Panc1 (cell line): ENCODE data around the gene KRT82. TPM values are rescaled to one million over a fixed set of nuclear protein-coding genes. Genes with fewer than 3 reads are reported as not detected.

Source experiments
- ATAC-seq: fragments of 200-7000 bp; cut with Tn5 transposase; 2 replicates; pipeline ENCODE4 v1.9.1; 2020; ENCODE audit warnings: mild to moderate bottlenecking, moderate library complexity
- BruUV-seq: library from RNA; stranded (reverse); fragments of 400-500 nt; replicated peaks from 2 replicates; lab custom pipeline; 2021; lab: Mats Ljungman, UMichigan
- CTCF ChIA-PET: fragments of 300-600 bp; sonication (Branson Sonifier 250); formaldehyde crosslinking; loops from one replicate; lab custom pipeline; 2022; ENCODE audit warnings: antibody characterized with exemption; lab: Charles Lee
- POLR2A ChIA-PET: fragments of 300-600 bp; sonication (Branson Sonifier 250); formaldehyde crosslinking; loops from one replicate; lab custom pipeline; 2022; ENCODE audit warnings: antibody characterized with exemption; lab: Charles Lee
- DNase-seq: peaks from one replicate; pipeline ENCODE4 v3.0.0-alpha.2; 2010; ENCODE audit warnings: low read depth, low spot score
- H3K27ac ChIP-seq: 2 replicates; pipeline ENCODE4 v1.5.1; 2011; ENCODE audit warnings: mild to moderate bottlenecking, low read length, inconsistent platforms
- H3K27me3 ChIP-seq: fragments of 200-500 bp; sonication (Bioruptor generic); 2 replicates; pipeline ENCODE4 v1.6.0; 2014; ENCODE audit warnings: low read length, inconsistent platforms; ENCODE audit not compliant: control insufficient read depth, insufficient read depth
- H3K36me3 ChIP-seq: fragments of 200-500 bp; sonication (Bioruptor generic); 2 replicates; pipeline ENCODE4 v1.5.1; 2014; ENCODE audit warnings: inconsistent platforms, mild to moderate bottlenecking, low read length, moderate library complexity; ENCODE audit not compliant: control insufficient read depth, insufficient read depth
- H3K4me1 ChIP-seq: 2 replicates; pipeline ENCODE4 v1.5.1; 2011; ENCODE audit warnings: inconsistent platforms, mild to moderate bottlenecking, low read length, moderate library complexity; ENCODE audit not compliant: control insufficient read depth, insufficient read depth
- H3K4me3 ChIP-seq, 2 experiments: 2 replicates each; pipeline ENCODE4 v1.5.1; 2011 to 2012; ENCODE audit warnings: low read depth in 2 of 2, low read length in 2 of 2, mild to moderate bottlenecking in 2 of 2, inconsistent platforms in 1 of 2, moderate library complexity in 1 of 2
- H3K9me3 ChIP-seq: fragments of 200-500 bp; sonication (Bioruptor generic); 2 replicates; pipeline ENCODE4 v1.5.1; 2014; ENCODE audit warnings: low read depth, mild to moderate bottlenecking, inconsistent platforms, low read length, moderate library complexity; ENCODE audit not compliant: control insufficient read depth, insufficient read depth
- POLR2AphosphoS5 ChIP-seq: IDR thresholded peaks from 2 replicates; pipeline ENCODE4 v1.6.1; 2012; ENCODE audit warnings: mild to moderate bottlenecking, low read depth, low read length, moderate library complexity
- SIN3A ChIP-seq: IDR thresholded peaks from 2 replicates; pipeline ENCODE4 v1.6.1; 2012; ENCODE audit warnings: low read depth, mild to moderate bottlenecking, low read length, moderate library complexity, borderline replicate concordance; ENCODE audit not compliant: insufficient read depth
- TCF7L2 ChIP-seq: IDR thresholded peaks from 2 replicates; pipeline ENCODE4 v1.6.1; 2011; ENCODE audit warnings: mild to moderate bottlenecking, low read depth, low read length, inconsistent platforms
- in situ Hi-C: cut with HindIII; loops from 2 replicates; pipeline ENCODE4 v1.10.0; 2016; ENCODE audit warnings: low sequenced_read_pairs, low pct_unique_long_range_greater_than_20kb
- intact Hi-C: fragments of 100-400 bp; cut with micrococcal nuclease; formaldehyde crosslinking; loops from one replicate; pipeline ENCODE4 v1.10.0; 2022; ENCODE audit not compliant: unreplicated experiment
- total RNA-seq: library from RNA; stranded (reverse); gene quantifications from one replicate; pipeline ENCODE4 v1.2.1, GENCODE V29; 2021; ENCODE audit not compliant: unreplicated experiment
- TF ChIP-seq, protein P1 (sequence below): fragments of 450-650 bp; IDR thresholded peaks from 2 replicates; pipeline ENCODE4 v1.5.1; 2017; ENCODE audit warnings: mild to moderate bottlenecking
- TF ChIP-seq, protein P2 (sequence below), 2 experiments: IDR thresholded peaks; 2 replicates each; pipeline ENCODE4 v1.6.1; 2011 to 2012; ENCODE audit warnings: low read depth in 2 of 2, control low read depth in 1 of 2, low read length in 1 of 2, mild to moderate bottlenecking in 1 of 2, moderate library complexity in 1 of 2; ENCODE audit not compliant: insufficient read depth in 1 of 2

KRT82 gene
- total RNA-seq, 1 experiment from 2014 or later = not detected

DNA sequence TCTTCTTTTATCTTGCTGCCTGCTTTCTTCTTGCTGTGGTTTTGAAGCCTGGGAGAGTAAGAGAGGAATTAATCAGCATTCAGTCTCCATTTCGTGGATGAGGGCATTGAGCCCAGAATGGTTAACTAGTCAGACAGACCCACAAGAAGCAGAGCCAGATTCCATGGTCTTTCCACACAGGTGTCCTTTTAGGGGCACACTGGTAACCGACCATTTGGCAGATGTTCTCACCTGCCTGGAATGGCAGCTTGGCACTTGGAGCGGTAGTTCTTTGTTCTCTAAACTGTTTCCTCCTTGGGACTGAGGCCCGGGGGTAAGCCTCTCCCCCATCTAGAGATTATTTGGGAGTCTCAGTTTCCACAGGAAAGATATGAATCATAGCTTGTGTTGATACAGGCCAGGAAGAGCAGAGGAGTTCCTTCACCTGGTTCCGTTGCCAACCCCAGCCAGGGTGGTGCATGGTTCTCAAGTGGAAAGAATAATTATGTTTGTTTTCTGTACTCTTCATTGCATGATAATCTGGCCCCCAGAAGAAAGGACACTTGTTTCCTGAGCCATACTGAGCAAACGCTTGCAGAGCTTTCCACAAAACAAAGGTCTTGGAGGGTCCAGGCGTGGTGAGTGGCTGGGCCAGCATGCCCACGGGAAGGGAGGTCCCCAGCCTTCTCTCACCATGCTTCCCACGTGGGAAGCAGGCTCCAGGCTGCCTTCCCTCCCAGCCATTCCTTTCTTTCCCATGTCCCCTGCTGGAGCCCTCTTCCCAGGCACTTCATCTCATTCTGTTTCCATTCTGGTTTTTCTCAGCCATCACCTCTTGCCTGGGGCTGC, 30.1 kb upstream of the KRT82 start:
- no peak overlapping the region for H3K4me3 ChIP-seq
- TF ChIP-seq POLR2AphosphoS5 (no peak), TCF7L2 (no peak), SIN3A (no peak)
- TF ChIP-seq, protein P1, sequence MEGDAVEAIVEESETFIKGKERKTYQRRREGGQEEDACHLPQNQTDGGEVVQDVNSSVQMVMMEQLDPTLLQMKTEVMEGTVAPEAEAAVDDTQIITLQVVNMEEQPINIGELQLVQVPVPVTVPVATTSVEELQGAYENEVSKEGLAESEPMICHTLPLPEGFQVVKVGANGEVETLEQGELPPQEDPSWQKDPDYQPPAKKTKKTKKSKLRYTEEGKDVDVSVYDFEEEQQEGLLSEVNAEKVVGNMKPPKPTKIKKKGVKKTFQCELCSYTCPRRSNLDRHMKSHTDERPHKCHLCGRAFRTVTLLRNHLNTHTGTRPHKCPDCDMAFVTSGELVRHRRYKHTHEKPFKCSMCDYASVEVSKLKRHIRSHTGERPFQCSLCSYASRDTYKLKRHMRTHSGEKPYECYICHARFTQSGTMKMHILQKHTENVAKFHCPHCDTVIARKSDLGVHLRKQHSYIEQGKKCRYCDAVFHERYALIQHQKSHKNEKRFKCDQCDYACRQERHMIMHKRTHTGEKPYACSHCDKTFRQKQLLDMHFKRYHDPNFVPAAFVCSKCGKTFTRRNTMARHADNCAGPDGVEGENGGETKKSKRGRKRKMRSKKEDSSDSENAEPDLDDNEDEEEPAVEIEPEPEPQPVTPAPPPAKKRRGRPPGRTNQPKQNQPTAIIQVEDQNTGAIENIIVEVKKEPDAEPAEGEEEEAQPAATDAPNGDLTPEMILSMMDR = no peak
- TF ChIP-seq, protein P2, sequence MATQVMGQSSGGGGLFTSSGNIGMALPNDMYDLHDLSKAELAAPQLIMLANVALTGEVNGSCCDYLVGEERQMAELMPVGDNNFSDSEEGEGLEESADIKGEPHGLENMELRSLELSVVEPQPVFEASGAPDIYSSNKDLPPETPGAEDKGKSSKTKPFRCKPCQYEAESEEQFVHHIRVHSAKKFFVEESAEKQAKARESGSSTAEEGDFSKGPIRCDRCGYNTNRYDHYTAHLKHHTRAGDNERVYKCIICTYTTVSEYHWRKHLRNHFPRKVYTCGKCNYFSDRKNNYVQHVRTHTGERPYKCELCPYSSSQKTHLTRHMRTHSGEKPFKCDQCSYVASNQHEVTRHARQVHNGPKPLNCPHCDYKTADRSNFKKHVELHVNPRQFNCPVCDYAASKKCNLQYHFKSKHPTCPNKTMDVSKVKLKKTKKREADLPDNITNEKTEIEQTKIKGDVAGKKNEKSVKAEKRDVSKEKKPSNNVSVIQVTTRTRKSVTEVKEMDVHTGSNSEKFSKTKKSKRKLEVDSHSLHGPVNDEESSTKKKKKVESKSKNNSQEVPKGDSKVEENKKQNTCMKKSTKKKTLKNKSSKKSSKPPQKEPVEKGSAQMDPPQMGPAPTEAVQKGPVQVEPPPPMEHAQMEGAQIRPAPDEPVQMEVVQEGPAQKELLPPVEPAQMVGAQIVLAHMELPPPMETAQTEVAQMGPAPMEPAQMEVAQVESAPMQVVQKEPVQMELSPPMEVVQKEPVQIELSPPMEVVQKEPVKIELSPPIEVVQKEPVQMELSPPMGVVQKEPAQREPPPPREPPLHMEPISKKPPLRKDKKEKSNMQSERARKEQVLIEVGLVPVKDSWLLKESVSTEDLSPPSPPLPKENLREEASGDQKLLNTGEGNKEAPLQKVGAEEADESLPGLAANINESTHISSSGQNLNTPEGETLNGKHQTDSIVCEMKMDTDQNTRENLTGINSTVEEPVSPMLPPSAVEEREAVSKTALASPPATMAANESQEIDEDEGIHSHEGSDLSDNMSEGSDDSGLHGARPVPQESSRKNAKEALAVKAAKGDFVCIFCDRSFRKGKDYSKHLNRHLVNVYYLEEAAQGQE (IDR thresholded peaks at IDR 0.05; ENCODE audit: insufficient read depth in 1 of 2, low read depth in 2 of 2, low read length in 1 of 2) = no peak
- H3K9me3 ChIP-seq = no peaks in the 10 kb centered on the region
- H3K4me1 ChIP-seq = no peaks in the 10 kb centered on the region
- ChIA-PET CTCF (no interaction called here), POLR2A (no interaction called here)
- in situ Hi-C loops = no loop called here
- H3K27ac ChIP-seq = no peak overlapping the region
- H3K27me3 ChIP-seq = peaks cover 8% of the 10 kb centered on the region
- intact Hi-C loops = no loop called here
- ATAC-seq (no peak), DNase-seq (no peak)
- BruUV-seq = no TSS peak
- no peaks in the 10 kb centered on the region for H3K36me3 ChIP-seq

DNA sequence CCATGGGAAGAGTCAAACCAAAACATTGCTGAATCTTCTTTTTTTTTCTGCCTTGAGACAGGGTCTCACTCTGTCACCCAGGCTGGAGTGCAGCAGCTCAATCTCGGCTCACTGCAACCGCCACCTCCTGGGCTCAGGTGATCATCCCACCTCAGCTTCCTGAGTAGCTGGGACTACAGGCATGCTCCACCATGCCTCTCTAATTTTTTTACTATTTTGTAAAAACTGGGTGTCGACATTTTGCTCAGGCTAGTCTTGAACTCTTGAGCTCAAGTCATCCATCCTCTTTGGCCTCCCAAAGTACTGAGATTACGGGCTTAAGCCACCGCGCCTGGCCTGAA, 29.5 kb upstream of the KRT82 start:
- Histone ChIP-seq H3K27ac (no peak overlapping the region), H3K36me3 (no peaks in the 10 kb centered on the region), H3K9me3 (no peaks in the 10 kb centered on the region), H3K4me3 (no peak overlapping the region), H3K27me3 (peaks cover 12% of the 10 kb centered on the region), H3K4me1 (no peaks in the 10 kb centered on the region)
- ChIA-PET POLR2A (no interaction called here), CTCF (interaction anchor here (0.7 to 0.9 kb wide), 2 partner anchors 23 to 34 kb away, joined by 3 to 4 read pairs; no protein-coding TSS in a partner anchor)
- DNase-seq (no peak), ATAC-seq (no peak)
- intact Hi-C loops (no loop called here), in situ Hi-C loops (no loop called here)
- TF ChIP-seq POLR2AphosphoS5 (no peak), SIN3A (no peak), TCF7L2 (no peak)
- TF ChIP-seq, protein P2 (IDR thresholded peaks at IDR 0.05; ENCODE audit: insufficient read depth in 1 of 2, low read depth in 2 of 2, low read length in 1 of 2) = no peak
- TF ChIP-seq, protein P1 = no peak
- BruUV-seq = no TSS peak
